HG03039 (cell line): ENCODE results near the gene CSN2.

ENCODE experiments used
- ATAC-seq: cut with Tn5 transposase; IDR thresholded peaks from one replicate; pipeline ENCODE4 v1.9.1; 2021; ENCODE audit warnings: mild to moderate bottlenecking, moderate library complexity; ENCODE audit not compliant: unreplicated experiment

Gene CSN2

GRCh38 chr4:69907151-69907550, 58.4 kb downstream of the CSN2 start:
- no peak for ATAC-seq
